GM06990 (cell line): ENCODE results near the gene KRTAP10-3.

Source experiments
- DNase-seq: peaks from one replicate; pipeline ENCODE4 v3.0.0-alpha.2; 2011; ENCODE audit not compliant: insufficient read length; ENCODE audit errors: extremely low read depth
- H3K27me3 ChIP-seq: replicated peaks from 2 replicates; pipeline ENCODE4 v1.6.0; 2011; ENCODE audit warnings: low read length; ENCODE audit not compliant: control insufficient read depth, insufficient read depth
- H3K36me3 ChIP-seq: 2 replicates; pipeline ENCODE4 v1.5.1; 2011; ENCODE audit warnings: low read length; ENCODE audit not compliant: control insufficient read depth, insufficient read depth
- H3K4me3 ChIP-seq: replicated peaks from 2 replicates; pipeline ENCODE4 v1.5.1; 2011; ENCODE audit warnings: low read depth, mild to moderate bottlenecking, control low read depth, low read length
- CTCF ChIP-seq: IDR thresholded peaks from 2 replicates; pipeline ENCODE4 v1.5.1; 2011; ENCODE audit warnings: low read length, control low read depth, mild to moderate bottlenecking, inconsistent platforms; ENCODE audit not compliant: insufficient read depth, poor library complexity, severe bottlenecking

The KRTAP10-3 gene

GRCh38 chr21:44514746-44515358 lies 43.7 kb downstream of the KRTAP10-3 start:
- no peak overlapping the region for H3K4me3 ChIP-seq
- H3K27me3 ChIP-seq: no peaks in the 10 kb centered on the region; the same call in 1 of the 2 replicates
- H3K36me3 ChIP-seq: no peaks in the 10 kb centered on the region
- no peak for DNase-seq
- TF ChIP-seq CTCF: no peak

GRCh38 chr21:44514218-44514520 lies 44.4 kb downstream of the KRTAP10-3 start:
- DNase-seq: no peak
- H3K27me3 ChIP-seq: no peaks in the 10 kb centered on the region; the same call in 1 of the 2 replicates
- no peaks in the 10 kb centered on the region for H3K36me3 ChIP-seq
- TF ChIP-seq CTCF: no peak
- no peak overlapping the region for H3K4me3 ChIP-seq

- DNase-seq: no peak
- H3K27me3 ChIP-seq: no peaks in the 10 kb centered on the region; the same call in 1 of the 2 replicates
These were observed 45.0 kb downstream of the KRTAP10-3 start for GRCh38 chr21:44513389-44514217.

DNA sequence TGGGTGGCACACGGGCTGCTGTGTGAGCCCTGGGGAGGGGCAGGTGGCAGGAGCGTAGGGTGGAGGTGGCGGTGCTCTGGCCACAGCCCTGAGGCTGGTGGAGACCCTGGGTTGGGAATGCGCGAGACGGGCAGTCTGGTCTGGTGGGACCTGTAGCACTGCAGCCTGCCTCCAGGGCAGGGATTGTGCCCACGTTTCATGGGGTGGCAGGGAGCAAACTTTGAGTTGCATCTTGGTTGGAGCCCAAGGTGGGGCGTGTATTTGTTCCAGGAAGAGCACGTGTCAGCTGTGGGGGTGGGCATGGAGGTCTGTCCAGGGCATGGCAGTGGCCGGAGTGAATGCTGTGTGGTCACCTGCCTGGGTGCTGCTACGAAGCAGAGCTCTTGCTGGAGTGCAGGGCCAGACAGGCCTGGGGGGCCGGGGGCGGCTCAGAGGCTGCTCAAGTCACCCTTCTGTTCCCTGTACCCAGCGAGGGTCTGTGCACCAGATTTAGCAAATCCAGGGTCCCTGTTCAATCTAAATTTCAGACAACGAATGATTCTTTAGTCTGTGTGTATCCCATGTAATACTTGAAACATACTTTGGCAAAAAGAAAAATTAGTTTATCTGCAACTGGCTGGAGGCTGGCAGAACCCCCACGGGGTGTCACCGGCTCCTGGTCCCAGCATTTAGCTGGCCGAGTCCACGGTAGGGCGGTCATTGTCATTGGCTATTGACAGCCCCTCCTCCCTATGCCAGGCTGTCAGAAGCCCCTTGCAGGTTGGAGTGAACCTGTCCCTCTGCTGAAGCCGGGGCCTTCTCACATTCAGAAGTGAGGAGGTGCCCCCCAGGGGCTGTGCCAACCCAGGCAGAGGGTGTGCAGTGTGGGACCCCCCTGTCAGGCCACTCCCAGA lies 45.9 kb downstream of the KRTAP10-3 start:
- no peaks in the 10 kb centered on the region for H3K36me3 ChIP-seq
- no peak overlapping the region for H3K4me3 ChIP-seq
- H3K27me3 ChIP-seq: no peaks in the 10 kb centered on the region; the same call in 1 of the 2 replicates
- no peak for TF ChIP-seq CTCF
- DNase-seq: no peak

More at GRCh38 chr21:44513389-44514217, 45.0 kb downstream of the KRTAP10-3 start:
- TF ChIP-seq CTCF: no peak
- H3K36me3 ChIP-seq: no peaks in the 10 kb centered on the region
- H3K4me3 ChIP-seq: no peak overlapping the region

DNA sequence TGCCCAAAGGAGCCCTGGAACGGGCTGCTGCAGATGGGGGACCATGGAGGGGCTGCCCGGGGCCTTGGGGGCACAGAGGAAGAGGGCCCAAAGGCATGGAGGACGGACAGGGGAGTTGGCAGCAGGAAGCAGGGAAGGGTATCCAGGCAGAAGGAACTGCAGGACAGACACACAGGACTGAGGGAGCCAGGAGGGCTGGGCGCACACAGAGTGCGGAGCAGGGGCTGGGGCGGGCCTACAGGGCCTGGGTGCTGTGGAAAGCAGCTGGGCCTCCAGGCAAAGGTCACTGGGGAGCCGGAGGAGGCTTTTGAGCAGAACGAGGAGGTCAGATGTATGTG lies 46.7 kb downstream of the KRTAP10-3 start:
- no peaks in the 10 kb centered on the region; the same call in 1 of the 2 replicates for H3K27me3 ChIP-seq
- no peaks in the 10 kb centered on the region for H3K36me3 ChIP-seq
- no peak for TF ChIP-seq CTCF
- DNase-seq: no peak
- H3K4me3 ChIP-seq: no peak overlapping the region
